Tibial artery (tissue), 4 donors: ENCODE measurements around the gene COL15A1.
"Not testable (repeated sequence)": the region's sequence is repeated elsewhere in the genome, so short reads cannot be mapped to it uniquely, and the experiment has no call there.

Experiments used
- DNase-seq, 2 donors: peaks; one replicate each; pipeline ENCODE4 v3.0.0-alpha.2; 2019
- H3K27ac ChIP-seq, 2 donors: fragments of 200-600 bp; sonication (generic) in 1 of 2; 1 replicate in 1 of 2; 2 replicates in 1 of 2; pipeline ENCODE4 v1.5.1; 2018 to 2019; ENCODE audit warnings: mild to moderate bottlenecking in 1 of 2
- H3K27me3 ChIP-seq, 2 donors: fragments of 200-600 bp; sonication (generic) in 1 of 2; one replicate each; pipeline versions ENCODE4 v1.5.1 to v1.6.0; 2016 to 2019
- H3K36me3 ChIP-seq, 3 donors: fragments of 200-600 bp; sonication (generic) in 2 of 3; one replicate each; pipeline ENCODE4 v1.5.1; 2016 to 2019; ENCODE audit warnings: mild to moderate bottlenecking in 2 of 3
- H3K4me1 ChIP-seq, 4 donors: fragments of 200-600 bp; sonication (generic) in 2 of 4; 1 replicate in 3 of 4; 2 replicates in 1 of 4; pipeline ENCODE4 v1.5.1; 2016 to 2019
- H3K4me3 ChIP-seq, 2 donors: fragments of 200-600 bp; sonication (generic) in 1 of 2; 1 replicate in 1 of 2; 2 replicates in 1 of 2; pipeline ENCODE4 v1.5.1; 2018 to 2019; ENCODE audit warnings: mild to moderate bottlenecking in 2 of 2
- H3K9me3 ChIP-seq, 3 donors: fragments of 200-600 bp; sonication (generic) in 1 of 3; one replicate each; pipeline ENCODE4 v1.5.1; 2016 to 2019
- intact Hi-C: fragments of 100-400 bp; cut with DNase I; formaldehyde crosslinking; loops from one replicate; pipeline ENCODE4 v1.15.0; 2023; ENCODE audit warnings: low total_unique reads
- TF ChIP-seq, protein P1 (sequence below), 2 experiments: fragments of 200-600 bp in 1 of 2; fragments of 450-650 bp in 1 of 2; IDR thresholded peaks; one replicate each; pipeline ENCODE4 v1.5.1; 2017 to 2019; ENCODE audit warnings: antibody characterized with exemption in 2 of 2, mild to moderate bottlenecking in 1 of 2, moderate library complexity in 1 of 2

COL15A1 gene

DNA sequence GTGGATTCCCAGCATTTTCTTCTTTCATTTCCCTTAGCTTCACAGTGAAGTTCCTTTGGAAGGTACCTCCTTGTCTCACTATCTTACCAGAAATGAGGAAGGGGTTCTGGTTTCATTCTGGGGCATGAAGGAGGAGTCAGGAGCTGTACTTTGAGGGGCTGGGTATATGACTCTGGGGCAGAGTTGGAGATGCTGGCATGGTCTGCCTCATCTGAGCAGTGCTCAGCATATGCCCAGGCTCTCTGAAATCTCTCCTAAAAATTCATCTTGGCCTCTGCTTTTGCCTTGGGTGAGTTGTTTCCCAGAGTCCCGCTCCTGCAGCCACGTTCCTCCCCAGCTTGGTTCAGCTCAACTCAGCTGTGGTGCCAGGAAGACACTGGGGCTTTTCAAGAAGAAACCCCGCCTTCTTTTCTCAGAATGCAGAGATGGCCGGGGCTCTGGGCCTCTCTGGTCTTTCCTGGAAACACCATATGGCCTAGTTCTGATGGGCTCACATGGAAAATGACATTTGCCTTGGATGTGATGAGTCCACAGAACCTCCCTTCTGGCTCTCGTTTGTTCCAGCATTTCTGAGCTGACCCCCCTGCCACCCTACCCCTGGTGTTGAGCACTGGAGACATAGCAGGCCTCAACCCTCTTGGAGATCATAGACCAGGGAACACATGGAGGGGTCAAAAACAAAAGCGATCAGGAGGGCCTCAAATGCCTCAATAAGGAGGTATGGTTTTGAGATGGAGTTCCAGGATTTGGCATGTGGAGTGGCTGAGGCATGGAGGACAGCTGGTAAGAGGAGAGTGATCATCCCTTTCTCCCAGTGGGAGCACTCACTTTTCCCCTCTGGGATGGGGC, 149.2 kb downstream of the COL15A1 start:
- H3K9me3 ChIP-seq, result no peaks in the 10 kb centered on the region
- no peak overlapping the region for H3K27ac ChIP-seq
- no peak for DNase-seq
- TF ChIP-seq, protein P1, sequence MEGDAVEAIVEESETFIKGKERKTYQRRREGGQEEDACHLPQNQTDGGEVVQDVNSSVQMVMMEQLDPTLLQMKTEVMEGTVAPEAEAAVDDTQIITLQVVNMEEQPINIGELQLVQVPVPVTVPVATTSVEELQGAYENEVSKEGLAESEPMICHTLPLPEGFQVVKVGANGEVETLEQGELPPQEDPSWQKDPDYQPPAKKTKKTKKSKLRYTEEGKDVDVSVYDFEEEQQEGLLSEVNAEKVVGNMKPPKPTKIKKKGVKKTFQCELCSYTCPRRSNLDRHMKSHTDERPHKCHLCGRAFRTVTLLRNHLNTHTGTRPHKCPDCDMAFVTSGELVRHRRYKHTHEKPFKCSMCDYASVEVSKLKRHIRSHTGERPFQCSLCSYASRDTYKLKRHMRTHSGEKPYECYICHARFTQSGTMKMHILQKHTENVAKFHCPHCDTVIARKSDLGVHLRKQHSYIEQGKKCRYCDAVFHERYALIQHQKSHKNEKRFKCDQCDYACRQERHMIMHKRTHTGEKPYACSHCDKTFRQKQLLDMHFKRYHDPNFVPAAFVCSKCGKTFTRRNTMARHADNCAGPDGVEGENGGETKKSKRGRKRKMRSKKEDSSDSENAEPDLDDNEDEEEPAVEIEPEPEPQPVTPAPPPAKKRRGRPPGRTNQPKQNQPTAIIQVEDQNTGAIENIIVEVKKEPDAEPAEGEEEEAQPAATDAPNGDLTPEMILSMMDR (IDR thresholded peaks at IDR 0.05), result no peak
- no peak overlapping the region for H3K4me3 ChIP-seq
- H3K4me1 ChIP-seq, result no peaks in the 10 kb centered on the region
- intact Hi-C loops, result no loop called here
- no peaks in the 10 kb centered on the region for H3K27me3 ChIP-seq
- H3K36me3 ChIP-seq, result no peaks in the 10 kb centered on the region

DNA sequence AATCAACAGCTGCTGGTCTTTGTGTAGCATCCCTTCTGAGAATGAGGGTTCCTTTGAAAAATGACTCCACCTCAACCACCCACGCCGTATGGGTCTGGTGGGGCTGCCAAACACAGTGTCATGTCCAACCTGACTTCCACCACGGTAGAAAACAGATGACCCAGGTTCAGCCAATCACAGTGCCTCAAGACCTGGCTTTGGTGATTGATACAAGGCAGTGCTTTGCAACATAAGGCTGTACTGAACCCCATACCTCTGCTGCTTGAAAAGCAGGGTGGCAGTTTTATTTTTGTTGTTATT, 149.7 kb downstream of the COL15A1 start:
- no peaks in the 10 kb centered on the region for H3K36me3 ChIP-seq
- intact Hi-C loops, result no loop called here
- TF ChIP-seq, protein P1 (IDR thresholded peaks at IDR 0.05), result no peak
- no peak for DNase-seq
- no peak overlapping the region for H3K4me3 ChIP-seq
- H3K4me1 ChIP-seq, result no peaks in the 10 kb centered on the region
- H3K9me3 ChIP-seq, result no peaks in the 10 kb centered on the region
- no peaks in the 10 kb centered on the region for H3K27me3 ChIP-seq
- H3K27ac ChIP-seq, result no peak overlapping the region

DNA sequence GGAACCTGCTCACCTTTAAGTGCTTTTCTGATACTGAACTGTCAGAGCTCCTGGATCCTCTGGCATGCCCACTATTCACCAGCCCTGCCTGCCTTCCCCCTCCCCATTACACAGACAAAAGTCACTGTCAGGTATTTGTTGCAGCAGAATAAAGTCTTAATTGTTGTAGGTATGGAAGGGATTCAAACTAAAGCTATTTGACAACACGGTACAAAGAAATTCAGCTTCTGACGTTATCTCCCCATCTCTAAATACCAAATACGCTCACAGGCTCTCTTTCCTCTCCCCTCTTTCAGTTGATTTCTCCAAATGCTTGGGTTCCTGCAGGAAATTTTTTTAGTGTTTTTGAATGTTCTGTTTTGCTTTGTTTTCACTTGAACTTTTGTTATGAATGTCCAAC, 151.9 kb downstream of the COL15A1 start:
- Histone ChIP-seq H3K36me3 (no peaks in the 10 kb centered on the region), H3K27ac (no peak overlapping the region), H3K4me1 (no peaks in the 10 kb centered on the region), H3K4me3 (no peak overlapping the region), H3K9me3 (no peaks in the 10 kb centered on the region), H3K27me3 (no peaks in the 10 kb centered on the region)
- intact Hi-C loops, result no loop called here
- TF ChIP-seq, protein P1 (IDR thresholded peaks at IDR 0.05), result no peak
- no peak for DNase-seq

DNA sequence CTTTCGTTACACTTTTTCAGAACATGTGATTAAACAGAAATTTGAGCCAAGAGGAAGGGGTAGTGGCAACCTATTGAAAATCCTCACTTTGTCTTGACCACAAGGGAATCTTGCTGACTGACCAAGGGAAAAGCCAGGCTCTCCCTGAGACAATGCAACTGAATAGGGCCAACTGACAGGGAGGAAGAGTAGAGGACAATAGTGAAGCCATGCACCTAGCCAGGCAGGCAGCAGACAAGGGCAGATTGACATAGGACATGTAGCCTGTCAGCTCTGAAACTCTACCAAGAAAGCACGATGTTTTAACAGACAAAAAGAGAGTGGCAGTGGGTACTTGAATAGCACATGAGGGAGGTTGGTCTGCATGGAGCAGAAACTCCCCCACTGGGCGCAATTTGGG, 152.7 kb downstream of the COL15A1 start:
- TF ChIP-seq, protein P1 (IDR thresholded peaks at IDR 0.05), result no peak
- no peaks in the 10 kb centered on the region for H3K4me1 ChIP-seq
- DNase-seq, result no peak
- no peak overlapping the region for H3K4me3 ChIP-seq
- H3K27ac ChIP-seq, result no peak overlapping the region
- no peaks in the 10 kb centered on the region for H3K36me3 ChIP-seq
- H3K9me3 ChIP-seq, result no peaks in the 10 kb centered on the region
- intact Hi-C loops, result no loop called here
- H3K27me3 ChIP-seq, result no peaks in the 10 kb centered on the region

DNA sequence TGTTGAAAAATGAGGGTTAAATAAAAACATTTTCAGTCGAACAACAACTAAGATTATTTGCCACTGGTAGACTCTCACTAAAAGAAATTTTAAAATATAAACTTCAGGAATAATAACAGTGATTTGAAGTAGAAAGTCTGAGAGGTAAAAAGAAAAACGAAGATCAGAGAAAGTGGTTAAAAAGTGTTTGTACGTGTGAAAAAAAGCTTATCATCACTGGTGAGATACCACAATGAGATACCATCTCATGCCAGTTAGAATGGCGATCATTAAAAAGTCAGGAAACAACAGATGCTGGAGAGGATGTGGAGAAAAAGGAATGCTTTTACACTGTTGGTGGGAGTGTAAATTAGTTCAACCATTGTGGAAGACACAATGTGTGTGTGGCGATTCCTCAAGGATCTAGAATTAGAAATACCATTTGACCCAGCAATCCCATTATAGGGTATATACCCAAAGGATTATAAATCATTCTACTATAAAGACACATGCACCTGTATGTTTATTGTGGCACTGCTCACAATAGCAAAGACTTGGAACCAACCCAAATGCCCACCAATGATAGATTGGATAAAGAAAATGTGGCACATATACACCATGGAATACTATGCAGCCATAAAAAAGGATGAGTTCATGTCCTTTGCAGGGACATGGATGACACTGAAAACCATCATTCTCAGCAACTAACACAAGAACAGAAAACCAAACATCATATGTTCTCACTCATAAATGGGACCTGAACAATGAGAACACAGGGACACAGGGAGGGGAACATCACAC, 156.3 kb downstream of the COL15A1 start:
- H3K4me3 ChIP-seq, DNase-seq, H3K9me3 ChIP-seq, H3K27me3 ChIP-seq, H3K36me3 ChIP-seq, intact Hi-C loops, H3K27ac ChIP-seq: not testable (repeated sequence)
- H3K4me1 ChIP-seq, result peaks cover 0 to 22% (median 10%) of the 10 kb centered on the region in 4 donors

DNA sequence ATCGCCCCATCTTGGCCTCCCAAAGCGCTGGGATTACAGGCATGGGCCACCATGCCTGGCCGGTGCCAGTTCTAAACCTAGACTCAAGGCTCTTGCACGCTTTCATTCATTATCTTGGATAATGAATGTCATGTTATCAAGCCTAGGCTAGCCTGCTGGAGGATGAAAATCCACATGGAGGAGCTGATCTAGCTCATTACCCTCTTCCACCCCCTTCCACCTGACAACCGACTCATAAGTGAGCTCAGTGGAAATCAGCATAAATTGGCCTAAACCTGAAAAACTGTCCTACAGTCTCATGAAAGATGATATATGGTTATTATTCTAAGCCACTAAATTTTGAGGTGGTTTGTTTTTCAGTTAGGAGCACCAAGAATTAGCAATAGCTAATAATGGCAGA, 157.6 kb downstream of the COL15A1 start:
- no peak for DNase-seq
- Histone ChIP-seq H3K4me1 (peaks cover 0 to 26% (median 12%) of the 10 kb centered on the region in 4 donors), H3K9me3 (no peaks in the 10 kb centered on the region), H3K36me3 (no peaks in the 10 kb centered on the region), H3K27ac (no peak overlapping the region), H3K4me3 (no peak overlapping the region), H3K27me3 (no peaks in the 10 kb centered on the region)
- TF ChIP-seq, protein P1 (IDR thresholded peaks at IDR 0.05), result no peak
- intact Hi-C loops, result no loop called here
